Measurements from ENCODE around the gene POLR1A. TPM values are rescaled to one million over a fixed set of nuclear protein-coding genes. Genes with fewer than 3 reads are reported as not detected.

POLR1A gene
- total and polyA plus RNA-seq, 8 donors = 3.9 to 19.0 (median 12.2) TPM

- TF ChIP-seq CTCF (IDR thresholded peaks at IDR 0.05) = no peak
- Histone ChIP-seq H3K4me1 (peaks cover 0 to 10% (median 8%) of the 10 kb centered on the region in 3 donors), H3K27ac (no peak overlapping the region), H3K4me3 (no peak overlapping the region), H3K27me3 (no peaks in the 10 kb centered on the region), H3K36me3 (no peaks in the 10 kb centered on the region), H3K9me3 (no peaks in the 10 kb centered on the region)
- ATAC-seq (no peak), FAIRE-seq (no peak), DNase-seq (no peak)
- intact Hi-C loops (cut with DNase I) = no loop called here
- 81 to 86% methylated on average over 2 of the region's 2 CpGs for WGBS, 2 donors
Measured at GRCh38 chr2:86014493-86014892, 91.2 kb downstream of the POLR1A start.

GRCh38 chr2:86012007-86012712, 93.5 kb downstream of the POLR1A start:
- H3K27ac ChIP-seq = no peak overlapping the region
- intact Hi-C loops (cut with DNase I) = no loop called here
- H3K9me3 ChIP-seq = no peaks in the 10 kb centered on the region
- WGBS, 2 donors = 81 to 87% methylated on average over 9 of the region's 9 CpGs
- ATAC-seq (no peak), DNase-seq (peak in 1 of 6 donors; percentile 39), FAIRE-seq (no peak)
- no peak overlapping the region for H3K4me3 ChIP-seq
- no peak for TF ChIP-seq CTCF (IDR thresholded peaks at IDR 0.05)
- no peaks in the 10 kb centered on the region for H3K27me3 ChIP-seq
- no peaks in the 10 kb centered on the region for H3K4me1 ChIP-seq
- no peaks in the 10 kb centered on the region for H3K36me3 ChIP-seq

- FAIRE-seq = no peak
- DNase-seq = peak in 1 of 6 donors; percentile 35
- 85 to 93% methylated on average over 9 of the region's 9 CpGs for WGBS, 2 donors
- Histone ChIP-seq H3K27ac (no peak overlapping the region), H3K36me3 (no peaks in the 10 kb centered on the region), H3K27me3 (no peaks in the 10 kb centered on the region), H3K4me3 (no peak overlapping the region), H3K4me1 (no peaks in the 10 kb centered on the region), H3K9me3 (no peaks in the 10 kb centered on the region)
- intact Hi-C loops (cut with DNase I) = no loop called here
- no peak for TF ChIP-seq CTCF (IDR thresholded peaks at IDR 0.05)
- ATAC-seq = peak in 1 of 4 donors; percentile 8
Measured at GRCh38 chr2:86011449-86011941, 94.2 kb downstream of the POLR1A start.

GRCh38 chr2:86010083-86010482, 95.6 kb downstream of the POLR1A start:
- no peaks in the 10 kb centered on the region for H3K4me1 ChIP-seq
- intact Hi-C loops (cut with DNase I) = no loop called here
- TF ChIP-seq CTCF (IDR thresholded peaks at IDR 0.05) = no peak
- H3K27ac ChIP-seq = no peak overlapping the region
- ATAC-seq (no peak), DNase-seq (no peak), FAIRE-seq (no peak)
- H3K27me3 ChIP-seq = no peaks in the 10 kb centered on the region
- H3K36me3 ChIP-seq = no peaks in the 10 kb centered on the region
- H3K9me3 ChIP-seq = no peaks in the 10 kb centered on the region
- H3K4me3 ChIP-seq = no peak overlapping the region

DNA sequence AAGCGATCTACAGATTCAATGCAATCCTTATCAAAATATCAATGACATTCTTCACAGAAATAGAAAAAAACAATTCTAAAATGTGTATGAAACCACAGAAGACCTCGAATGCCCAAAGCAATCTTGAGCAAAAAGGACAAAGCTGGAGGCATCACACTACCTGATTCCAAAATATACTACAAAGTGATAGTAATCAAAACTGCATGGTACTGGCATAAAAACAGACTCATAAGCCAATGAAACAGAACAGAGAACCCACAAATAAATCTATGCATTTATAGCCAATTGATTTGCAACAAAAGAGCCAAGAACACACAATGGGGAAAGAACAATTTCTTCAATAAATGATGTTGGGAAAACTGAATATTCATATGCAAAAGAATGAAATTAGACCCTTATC, 99.2 kb downstream of the POLR1A start:
- no peak for TF ChIP-seq CTCF (IDR thresholded peaks at IDR 0.05)
- no peaks in the 10 kb centered on the region for H3K9me3 ChIP-seq
- WGBS, 2 donors = 75 to 82% methylated on average over 2 of the region's 2 CpGs
- intact Hi-C loops (cut with DNase I) = no loop called here
- ATAC-seq (no peak), DNase-seq (no peak), FAIRE-seq (no peak)
- H3K4me1 ChIP-seq = no peaks in the 10 kb centered on the region
- no peak overlapping the region for H3K27ac ChIP-seq
- no peak overlapping the region for H3K4me3 ChIP-seq
- no peaks in the 10 kb centered on the region for H3K27me3 ChIP-seq
- no peaks in the 10 kb centered on the region for H3K36me3 ChIP-seq
